HK-2 (cell line): ENCODE measurements around the gene PTPRM.

Experiments used
- DNase-seq: peaks from one replicate; pipeline ENCODE4 v3.0.0-alpha.2; 2018; ENCODE audit not compliant: unreplicated experiment

PTPRM gene

GRCh38 chr18:8389391-8390340 is 822.5 kb downstream of the PTPRM start:
- peak; percentile 56 for DNase-seq

DNA sequence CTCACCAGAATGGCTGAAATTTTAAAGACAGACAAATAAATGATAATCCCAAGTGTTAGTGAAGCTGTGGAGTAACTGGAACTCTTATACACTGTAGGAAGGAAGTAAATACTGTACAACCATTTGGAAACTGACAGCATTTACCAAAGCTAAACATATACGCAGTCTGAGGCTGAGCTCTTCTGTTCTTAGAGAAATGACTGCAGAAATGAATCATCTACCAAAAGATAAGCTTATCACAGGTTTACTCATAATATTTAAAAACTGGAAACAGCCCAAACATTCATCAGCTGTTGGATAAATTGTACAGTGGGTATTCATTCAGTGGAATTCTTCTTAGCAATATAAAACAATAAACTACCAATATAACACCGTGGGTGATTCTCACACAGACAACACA is 824.0 kb downstream of the PTPRM start:
- no peak for DNase-seq

DNA sequence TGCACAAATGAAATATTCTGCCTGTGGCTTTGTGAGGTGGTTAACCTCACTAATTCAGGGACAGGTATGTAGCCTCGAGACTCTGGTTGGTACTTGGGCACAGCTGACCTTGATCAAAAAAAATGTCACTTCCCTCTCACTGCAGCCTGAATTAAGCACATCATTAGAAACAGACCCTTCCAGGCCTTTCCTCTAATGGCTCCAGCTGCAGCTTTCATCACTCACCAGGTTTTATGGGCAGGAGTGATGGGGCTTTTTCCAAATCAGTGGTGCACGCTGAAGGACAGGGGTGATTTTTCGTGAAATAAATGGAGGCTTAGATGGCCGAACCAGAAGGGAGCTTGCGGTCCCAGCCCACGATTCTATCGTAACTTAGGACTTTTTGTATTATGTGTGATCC is 829.1 kb downstream of the PTPRM start:
- DNase-seq: no peak

DNA sequence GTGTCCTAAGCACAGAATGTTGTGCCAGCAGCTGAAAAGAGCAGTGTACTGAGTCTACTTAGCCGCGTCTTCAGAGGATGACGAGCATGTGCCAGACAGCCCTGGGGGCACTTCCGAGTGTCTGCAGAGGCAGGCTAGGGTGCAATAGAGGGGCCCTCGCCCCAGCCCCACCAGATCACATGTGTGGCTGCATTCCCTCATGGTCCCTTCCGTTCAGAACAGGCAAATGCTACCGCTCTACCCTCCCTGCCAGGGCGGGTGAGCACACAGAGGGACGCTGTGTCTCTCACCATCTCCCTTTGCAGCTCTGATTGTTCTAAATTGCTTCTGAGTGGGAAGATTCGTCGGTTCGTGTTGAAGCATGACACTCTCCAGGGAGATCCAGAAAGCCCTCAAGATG is 829.9 kb downstream of the PTPRM start:
- DNase-seq: no peak

DNA sequence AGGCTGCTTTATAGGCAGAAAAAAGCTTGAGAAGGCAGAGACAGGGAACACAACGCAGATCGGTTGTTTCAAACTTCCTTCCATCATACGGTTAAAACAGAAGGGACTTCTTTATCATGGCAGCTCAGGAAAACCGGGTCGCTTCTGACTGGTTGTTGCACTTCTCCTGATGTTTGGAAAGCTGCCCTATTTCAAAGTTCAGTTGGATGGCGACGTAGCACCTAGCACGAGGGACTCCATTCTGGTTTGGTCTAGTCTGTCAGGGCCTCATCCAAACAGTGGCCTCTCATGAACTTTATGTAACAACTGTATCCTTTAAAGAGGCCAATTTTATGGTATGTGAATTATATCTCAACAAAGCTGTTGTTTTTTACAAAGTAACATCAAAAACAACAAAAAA is 832.0 kb downstream of the PTPRM start:
- no peak for DNase-seq

DNA sequence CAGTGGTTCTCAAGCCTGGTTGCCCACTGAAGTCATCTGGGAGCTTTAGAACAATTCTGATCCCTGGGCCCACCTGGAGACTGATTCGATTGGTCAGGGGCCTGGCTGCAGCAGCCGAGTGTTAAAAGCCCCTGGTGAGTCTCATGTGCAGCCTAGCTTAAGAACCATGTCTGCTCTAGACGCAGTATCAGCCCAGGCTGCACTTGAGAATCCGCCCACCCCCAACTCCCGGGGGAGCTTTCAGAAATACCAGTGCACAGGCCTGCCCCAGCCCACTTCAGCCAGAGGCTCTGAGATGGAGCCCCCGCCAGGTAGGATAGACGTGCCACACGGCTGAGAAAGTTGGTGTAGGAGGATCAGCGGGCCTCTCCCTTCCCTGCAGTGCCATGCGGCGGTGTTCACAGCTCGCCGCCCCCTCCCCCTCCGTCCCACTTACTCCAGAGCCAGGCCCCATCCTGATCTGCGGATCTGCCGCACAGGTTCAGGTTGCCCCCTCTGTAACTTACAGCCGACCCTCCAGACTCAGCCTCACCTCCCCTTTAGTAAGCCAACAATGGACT is 833.2 kb downstream of the PTPRM start:
- no peak for DNase-seq

DNA sequence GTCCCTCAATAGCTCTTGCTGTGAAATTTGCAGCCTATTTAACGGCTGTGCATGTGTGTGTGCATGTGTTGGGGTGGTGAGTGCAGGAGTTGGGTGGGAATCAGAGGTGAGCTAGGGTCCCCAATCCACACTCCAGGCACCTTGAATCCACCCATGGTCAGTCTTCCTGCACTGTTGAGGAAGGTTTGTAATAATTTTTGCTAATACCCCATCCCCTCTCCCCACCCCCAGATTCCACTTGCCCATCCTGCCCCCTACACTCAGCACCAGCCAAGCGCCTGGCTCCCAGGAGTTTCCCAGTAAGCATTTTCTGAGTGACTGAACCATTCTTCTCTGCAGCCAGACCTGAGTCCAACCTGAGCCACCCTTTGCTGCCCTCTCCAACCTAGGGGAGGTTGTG is 833.7 kb downstream of the PTPRM start:
- no peak for DNase-seq

GRCh38 chr18:8401606-8402005 is 834.5 kb downstream of the PTPRM start:
- no peak for DNase-seq

- no peak for DNase-seq
These were observed 835.1 kb downstream of the PTPRM start for GRCh38 chr18:8402237-8402636.

DNA sequence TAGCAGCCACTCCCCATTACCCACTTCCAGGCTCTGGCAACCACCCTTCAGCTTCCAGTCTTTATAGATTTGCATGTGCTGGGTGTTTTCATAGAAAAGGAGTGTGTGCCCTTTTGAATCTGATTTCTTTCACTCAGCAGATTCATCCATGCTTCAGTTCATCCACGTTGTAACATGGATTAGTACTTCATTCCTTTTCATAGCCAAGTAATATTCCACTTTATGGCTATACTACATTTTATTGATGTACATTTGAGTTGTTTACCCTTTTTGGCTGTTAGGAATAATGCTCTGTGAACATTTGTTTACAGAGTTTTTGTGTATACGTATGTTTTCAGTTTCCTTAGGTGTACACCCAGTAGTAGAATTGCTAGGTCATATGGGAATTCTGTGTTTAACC is 836.6 kb downstream of the PTPRM start:
- no peak for DNase-seq

GRCh38 chr18:8406186-8406867 is 839.2 kb downstream of the PTPRM start:
- DNase-seq: no peak

- no peak for DNase-seq
These were observed 839.7 kb downstream of the PTPRM start for GRCh38 chr18:8406868-8407250.

DNA sequence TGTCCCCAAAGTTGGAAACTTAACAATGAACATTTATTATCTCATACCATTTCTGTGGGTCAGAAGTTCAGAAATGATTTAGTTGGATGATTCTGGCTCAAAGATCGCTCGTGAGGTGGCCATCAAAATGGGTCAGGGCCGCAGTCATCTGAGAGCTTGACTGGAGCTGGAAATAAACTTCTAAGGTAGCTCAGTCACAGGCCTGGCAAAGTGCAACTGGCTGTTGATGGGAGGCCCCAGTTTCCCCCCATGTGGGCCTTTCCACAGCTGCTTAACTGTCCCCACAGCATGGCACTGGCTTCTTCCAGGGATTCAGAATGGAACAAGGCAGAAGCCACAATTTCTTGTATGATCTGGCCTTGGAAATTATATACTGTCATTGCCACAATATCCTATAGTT is 842.0 kb downstream of the PTPRM start:
- no peak for DNase-seq

- no peak for DNase-seq
These were observed 844.4 kb downstream of the PTPRM start for GRCh38 chr18:8411492-8411891.

GRCh38 chr18:8412117-8412516 is 845.0 kb downstream of the PTPRM start:
- no peak for DNase-seq

DNA sequence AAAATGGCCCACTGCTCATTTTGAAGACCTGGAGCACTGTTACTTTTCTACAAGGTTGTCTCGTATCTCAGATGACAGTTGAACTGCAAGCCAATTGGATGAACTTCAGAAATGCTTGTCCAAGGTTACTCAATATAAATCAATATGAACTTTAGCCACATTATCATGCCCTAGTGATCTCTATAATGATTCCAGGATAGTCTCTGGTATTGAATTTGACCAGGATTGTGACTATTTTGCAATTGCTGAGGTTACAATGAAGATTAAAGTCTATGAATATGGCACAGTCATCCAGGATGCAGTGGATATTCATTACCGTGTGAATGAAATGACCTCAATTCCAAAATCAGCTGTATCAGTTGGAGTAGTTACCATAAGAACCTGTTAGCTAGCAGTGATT is 846.1 kb downstream of the PTPRM start:
- no peak for DNase-seq

GRCh38 chr18:8413751-8414150 is 846.6 kb downstream of the PTPRM start:
- DNase-seq: no peak

DNA sequence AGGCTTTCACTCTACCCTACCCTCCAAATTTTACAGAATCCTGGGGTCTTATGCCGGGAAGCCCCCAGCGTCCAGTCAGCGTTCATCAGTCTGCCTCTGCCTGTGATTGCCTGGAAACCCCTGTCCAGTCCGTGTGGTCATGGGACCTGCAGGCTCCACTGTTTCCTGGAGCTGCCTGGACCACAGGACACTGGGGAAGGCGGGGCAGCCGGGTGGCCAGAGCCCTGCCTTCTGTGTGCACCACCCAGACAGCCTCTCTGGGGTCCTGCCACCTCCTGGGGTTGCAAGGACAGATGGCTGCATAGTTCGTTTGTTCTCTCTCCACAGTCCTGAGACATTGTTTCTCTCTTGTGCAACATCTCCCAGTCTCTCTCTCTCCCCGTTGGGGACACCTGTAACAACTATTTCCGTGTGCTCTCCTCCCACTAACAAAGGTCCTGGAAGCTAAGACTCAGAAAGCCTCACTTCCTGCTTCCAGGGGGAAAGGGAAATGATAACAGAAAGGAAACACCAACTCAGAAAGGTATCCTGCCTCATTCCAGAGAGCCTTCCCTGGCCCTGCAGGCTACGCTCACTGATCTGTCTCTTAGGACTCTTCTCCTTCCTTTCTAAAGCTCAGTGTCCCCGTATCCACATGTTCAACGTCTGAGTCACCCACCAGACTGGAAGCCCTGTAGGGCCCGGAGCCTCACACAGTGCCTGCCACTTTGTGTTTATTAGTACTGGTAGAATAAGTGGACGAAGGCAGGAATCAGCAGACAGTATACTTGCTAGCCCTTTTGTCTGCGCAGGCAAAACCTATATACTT is 849.3 kb downstream of the PTPRM start:
- DNase-seq: no peak

DNA sequence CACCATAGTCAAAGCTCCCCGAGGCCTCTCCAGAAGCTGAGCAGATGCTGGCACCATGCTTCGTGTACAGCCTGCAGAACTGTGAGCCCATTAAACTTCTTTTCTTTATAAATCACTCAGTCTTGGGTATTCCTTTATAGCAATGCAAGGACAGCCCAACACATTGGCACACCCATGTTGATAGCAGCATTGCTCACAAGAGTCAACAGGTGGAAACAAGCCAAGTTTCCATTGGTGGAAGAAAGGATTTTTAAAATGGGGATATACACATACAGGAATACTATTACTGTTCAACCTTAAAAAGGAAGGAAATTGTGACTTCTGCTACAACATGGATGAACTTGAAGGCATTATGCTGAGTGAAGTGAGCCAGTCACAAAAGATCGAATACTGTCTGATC is 855.3 kb downstream of the PTPRM start:
- no peak for DNase-seq

DNA sequence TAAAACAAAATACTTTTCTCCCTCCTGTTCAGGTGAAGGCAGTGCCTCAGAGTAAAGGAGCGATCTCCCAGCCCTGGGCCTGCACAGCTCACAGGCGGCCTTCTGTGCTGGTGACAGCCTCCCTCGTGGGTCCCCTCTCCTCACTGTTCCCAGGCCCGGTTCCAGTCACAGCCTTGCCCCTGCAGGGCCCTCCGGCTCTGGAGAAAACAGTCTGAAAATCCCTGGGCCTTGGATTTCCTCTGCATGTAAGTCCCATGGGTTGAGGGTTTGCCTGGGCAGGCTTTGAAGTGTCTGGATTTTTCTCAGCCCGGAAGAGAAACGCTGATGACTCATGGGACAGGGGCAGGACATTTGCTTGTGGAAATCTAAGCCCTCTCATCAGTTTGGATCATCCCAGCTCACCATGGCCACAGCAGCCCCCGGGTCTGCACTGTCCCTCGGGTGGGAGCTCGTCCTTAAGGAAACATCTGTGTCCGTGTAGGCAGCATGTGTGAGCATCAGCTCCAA is 856.0 kb downstream of the PTPRM start:
- DNase-seq: peak; percentile 39

DNA sequence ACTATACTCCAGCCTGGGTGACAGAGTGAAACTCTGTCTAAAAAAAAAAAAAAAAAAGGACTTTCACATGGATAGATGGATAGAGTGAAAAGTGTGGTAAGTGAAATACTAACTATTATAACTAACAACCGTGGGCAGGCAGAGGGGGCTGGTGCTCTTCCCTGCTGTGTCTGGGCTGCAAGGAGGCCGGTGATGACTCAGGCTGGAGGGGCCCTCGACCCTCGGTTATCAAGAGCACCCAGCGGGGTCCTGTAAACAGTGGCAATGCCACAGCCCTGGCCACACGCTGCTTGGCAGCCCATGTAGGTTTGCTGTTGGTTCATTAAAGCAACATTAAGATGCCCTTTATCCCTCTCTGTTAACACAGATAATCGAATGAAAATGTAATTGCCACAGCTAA is 857.4 kb downstream of the PTPRM start:
- no peak for DNase-seq
